Fibroblast of lung (primary cell): ENCODE results near the gene ARF5. TPM values are rescaled to one million over a fixed set of nuclear protein-coding genes. Genes with fewer than 3 reads are reported as not detected.
"Not testable (repeated sequence)": the region's sequence is repeated elsewhere in the genome, so short reads cannot be mapped to it uniquely, and the experiment has no call there.

Experiments used
- DNase-seq, 2 donors: peaks; one replicate each; pipeline versions ENCODE4 v3.0.0 to v3.0.0-alpha.2; 2010; ENCODE audit warnings: low read depth in 2 of 2
- H2AFZ ChIP-seq: 2 replicates; pipeline ENCODE4 v1.5.1; 2012; ENCODE audit warnings: low read length, control low read depth, inconsistent platforms
- H3K27ac ChIP-seq: 2 replicates; pipeline ENCODE4 v1.5.1; 2011; ENCODE audit warnings: low read length, control low read depth; ENCODE audit not compliant: insufficient read depth
- H3K27me3 ChIP-seq: 2 replicates; pipeline ENCODE4 v1.5.1; 2011; ENCODE audit warnings: mild to moderate bottlenecking, low read length; ENCODE audit not compliant: control insufficient read depth, insufficient read depth
- H3K36me3 ChIP-seq: 2 replicates; pipeline ENCODE4 v1.5.1; 2011; ENCODE audit warnings: low read length; ENCODE audit not compliant: control insufficient read depth, insufficient read depth
- H3K4me1 ChIP-seq: 2 replicates; pipeline ENCODE4 v1.5.1; 2011; ENCODE audit warnings: low read length; ENCODE audit not compliant: control insufficient read depth, insufficient read depth; ENCODE audit errors: extremely low read depth
- H3K4me2 ChIP-seq: 2 replicates; pipeline ENCODE4 v1.5.1; 2011; ENCODE audit warnings: low read length, control low read depth; ENCODE audit not compliant: insufficient read depth; ENCODE audit errors: extremely low read depth
- H3K4me3 ChIP-seq, 4 experiments: fragments of 200-600 bp in 1 of 4; sonication (generic) in 1 of 4; replicated peaks in 1 of 4; 2 replicates each; pipeline ENCODE4 v1.5.1; 2011 to 2016; ENCODE audit warnings: low read length in 4 of 4, low read depth in 3 of 4, mild to moderate bottlenecking in 3 of 4, control low read depth in 2 of 4, inconsistent platforms in 1 of 4, mixed read lengths in 1 of 4; ENCODE audit not compliant: insufficient read depth in 1 of 4; ENCODE audit errors: control extremely low read depth in 1 of 4
- H3K79me2 ChIP-seq: 2 replicates; pipeline ENCODE4 v1.5.1; 2012; ENCODE audit warnings: mild to moderate bottlenecking, low read length, inconsistent platforms; ENCODE audit not compliant: control insufficient read depth, insufficient read depth
- H3K9ac ChIP-seq: 2 replicates; pipeline ENCODE4 v1.5.1; 2011; ENCODE audit warnings: mild to moderate bottlenecking, low read length, control low read depth; ENCODE audit not compliant: insufficient read depth
- H3K9me3 ChIP-seq: 2 replicates; pipeline ENCODE4 v1.5.1; 2012; ENCODE audit warnings: low read depth, low read length; ENCODE audit not compliant: control insufficient read depth, insufficient read depth
- H4K20me1 ChIP-seq: 2 replicates; pipeline ENCODE4 v1.5.1; 2011; ENCODE audit warnings: low read length; ENCODE audit not compliant: control insufficient read depth, insufficient read depth; ENCODE audit errors: extremely low read depth
- CTCF ChIP-seq, 2 donors: IDR thresholded peaks in 1 of 2; conservative IDR thresholded peaks in 1 of 2; 1 replicate in 1 of 2; 2 replicates in 1 of 2; pipeline ENCODE4 v1.5.1; 2011 to 2012; ENCODE audit warnings: low read length in 2 of 2, control low read depth in 1 of 2, inconsistent platforms in 1 of 2, low read depth in 1 of 2, mild to moderate bottlenecking in 1 of 2
- EZH2 ChIP-seq: IDR thresholded peaks from 2 replicates; pipeline ENCODE4 v1.5.1; 2012; ENCODE audit warnings: low read length, control low read depth, mild to moderate bottlenecking; ENCODE audit errors: missing control alignments
- polyA plus RNA-seq, 2 donors: library from polyadenylated mRNA; depleted of rRNA in 1 of 2; stranded (reverse) in 1 of 2; unstranded in 1 of 2; fragments of >200 nt; gene quantifications; 2 replicates each; pipeline ENCODE4 v1.2.1, GENCODE V29; 2011 to 2012; ENCODE audit warnings: missing spikeins in 1 of 2
- total RNA-seq: library from RNA; depleted of rRNA; stranded (reverse); fragments of >200 nt; gene quantifications from 2 replicates; pipeline ENCODE4 v1.2.1, GENCODE V29; 2014

Gene ARF5
- total and polyA plus RNA-seq, 2 donors (not counting 1 experiment from before 2014, with no cell fraction given), result 113 to 185 TPM

DNA sequence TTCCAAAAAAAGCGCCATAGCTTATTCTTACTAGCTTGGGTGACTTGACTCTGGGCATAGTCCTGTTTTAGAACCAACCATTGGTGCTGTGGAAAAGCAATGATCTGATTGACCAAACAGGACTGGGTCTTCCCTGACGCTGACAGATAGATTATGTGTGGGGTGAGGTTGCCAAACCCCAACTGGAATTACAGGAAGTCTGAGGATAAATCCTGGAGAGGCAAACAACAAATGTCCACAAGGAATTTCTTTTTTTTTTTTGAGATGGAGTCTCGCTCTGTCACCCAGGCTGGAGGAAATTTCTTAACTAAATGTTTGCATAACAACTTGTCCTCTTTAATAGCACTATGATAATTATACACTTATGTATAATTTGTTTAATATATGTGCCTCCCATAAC, 22.0 kb upstream of the ARF5 start:
- no peaks in the 10 kb centered on the region for H3K36me3 ChIP-seq
- no peaks in the 10 kb centered on the region for H3K9me3 ChIP-seq
- no peak overlapping the region for H3K9ac ChIP-seq
- H3K27me3 ChIP-seq, result no peaks in the 10 kb centered on the region
- no peak for DNase-seq
- H3K4me2 ChIP-seq, result no peak overlapping the region
- TF ChIP-seq EZH2 (no peak), CTCF (conservative IDR thresholded peaks at IDR 0.05 in 1 of 2, IDR thresholded peaks at IDR 0.05 in 1 of 2; ENCODE audit: low read depth in 1 of 2, low read length in 2 of 2) (no peak)
- H3K4me1 ChIP-seq, result no peaks in the 10 kb centered on the region
- H3K27ac ChIP-seq, result no peak overlapping the region
- no peaks in the 10 kb centered on the region for H3K79me2 ChIP-seq
- H2AFZ ChIP-seq, result no peak overlapping the region
- H4K20me1 ChIP-seq, result no peaks in the 10 kb centered on the region
- H3K4me3 ChIP-seq, result no peak overlapping the region

GRCh38 chr7:127568034-127568433, 20.2 kb upstream of the ARF5 start:
- H2AFZ ChIP-seq, H3K36me3 ChIP-seq, H3K9ac ChIP-seq, H3K4me3 ChIP-seq, H4K20me1 ChIP-seq, H3K4me2 ChIP-seq, H3K4me1 ChIP-seq, H3K27me3 ChIP-seq, DNase-seq, H3K27ac ChIP-seq, H3K79me2 ChIP-seq, H3K9me3 ChIP-seq: not testable (repeated sequence)

- H3K27me3 ChIP-seq, result no peaks in the 10 kb centered on the region
- H3K79me2 ChIP-seq, result no peaks in the 10 kb centered on the region
- H3K36me3 ChIP-seq, result no peaks in the 10 kb centered on the region
- no peaks in the 10 kb centered on the region for H3K9me3 ChIP-seq
- H3K9ac ChIP-seq, result no peak overlapping the region
- H3K4me3 ChIP-seq, result no peak overlapping the region
- no peaks in the 10 kb centered on the region for H4K20me1 ChIP-seq
- no peak overlapping the region for H3K27ac ChIP-seq
- no peaks in the 10 kb centered on the region for H3K4me1 ChIP-seq
- peak in 1 of 2 donors; percentile 33 for DNase-seq
- H3K4me2 ChIP-seq, result no peak overlapping the region
- TF ChIP-seq CTCF (conservative IDR thresholded peaks at IDR 0.05 in 1 of 2, IDR thresholded peaks at IDR 0.05 in 1 of 2; ENCODE audit: low read depth in 1 of 2, low read length in 2 of 2), result no peak
- no peak for TF ChIP-seq EZH2
- no peak overlapping the region for H2AFZ ChIP-seq
Measured at GRCh38 chr7:127571741-127572505, 16.3 kb upstream of the ARF5 start.
